WTC11 (cell line): ENCODE results near the gene PARD3B. TPM values are rescaled to one million over a fixed set of nuclear protein-coding genes. Genes with fewer than 3 reads are reported as not detected.

Experiments
- ATAC-seq: fragments of 200-7000 bp; cut with Tn5 transposase; 2 replicates; pipeline ENCODE4 v1.10.0; 2021; ENCODE audit warnings: mild to moderate bottlenecking, moderate library complexity
- CTCF ChIA-PET: fragments of 300-600 bp; sonication (Branson Sonifier 250); formaldehyde crosslinking; loops from one replicate; lab custom pipeline; 2021; ENCODE audit warnings: antibody characterized with exemption; lab: Charles Lee
- POLR2A ChIA-PET: fragments of 350-600 bp; sonication (Branson Sonifier 250); formaldehyde crosslinking; loops from one replicate; lab custom pipeline; 2021; ENCODE audit warnings: antibody characterized with exemption; lab: Charles Lee
- DNase-seq: peaks from one replicate; pipeline ENCODE4 v3.0.0; 2021; ENCODE audit warnings: low spot score
- H3K27ac Mint-ChIP-seq: 2 replicates; pipeline ENCODE4 v1.8.0; 2021; ENCODE audit warnings: mixed read lengths
- H3K27me3 Mint-ChIP-seq: 2 replicates; pipeline ENCODE4 v1.8.0; 2021; ENCODE audit warnings: low read depth, mild to moderate bottlenecking, moderate library complexity, mixed read lengths
- H3K36me3 Mint-ChIP-seq: 2 replicates; pipeline ENCODE4 v1.8.0; 2021; ENCODE audit warnings: mixed read lengths
- H3K4me1 Mint-ChIP-seq: 2 replicates; pipeline ENCODE4 v1.8.0; 2022; ENCODE audit warnings: mixed read lengths
- H3K4me3 Mint-ChIP-seq: 2 replicates; pipeline ENCODE4 v1.8.0; 2021; ENCODE audit warnings: mild to moderate bottlenecking, moderate library complexity, mixed read lengths
- H3K9me3 Mint-ChIP-seq: 2 replicates; pipeline ENCODE4 v1.8.0; 2021; ENCODE audit warnings: mixed read lengths
- E2F1 ChIP-seq: sonication (generic); formaldehyde crosslinking; IDR thresholded peaks from 2 replicates; pipeline ENCODE4 v1.8.0; 2022; ENCODE audit warnings: mild to moderate bottlenecking, missing genetic modification reagents
- HMGA2 ChIP-seq: fragments of 250-450 bp; sonication (Bioruptor Pico); IDR thresholded peaks from 2 replicates; pipeline ENCODE4 v1.4.0; 2021; ENCODE audit warnings: mild to moderate bottlenecking, moderate library complexity
- HMGXB4 ChIP-seq: sonication (generic); formaldehyde crosslinking; IDR thresholded peaks from 2 replicates; pipeline ENCODE4 v1.8.1; 2023; ENCODE audit warnings: mild to moderate bottlenecking, moderate library complexity, missing genetic modification reagents
- PRDM15 ChIP-seq: sonication (generic); formaldehyde crosslinking; IDR thresholded peaks from 2 replicates; pipeline ENCODE4 v1.8.0; 2022; ENCODE audit warnings: missing genetic modification reagents
- SMAD4 ChIP-seq: sonication (generic); formaldehyde crosslinking; IDR thresholded peaks from 2 replicates; pipeline ENCODE4 v1.8.0; 2022; ENCODE audit warnings: mild to moderate bottlenecking, missing genetic modification reagents
- ZBTB43 ChIP-seq: sonication (generic); formaldehyde crosslinking; IDR thresholded peaks from 2 replicates; pipeline ENCODE4 v1.8.1; 2023; ENCODE audit warnings: mild to moderate bottlenecking, missing genetic modification reagents
- ZNF512 ChIP-seq: sonication (generic); formaldehyde crosslinking; IDR thresholded peaks from 2 replicates; pipeline ENCODE4 v1.8.1; 2022; ENCODE audit warnings: missing genetic modification reagents, borderline replicate concordance
- ZNF671 ChIP-seq: fragments of 250-450 bp; sonication (Bioruptor Pico); IDR thresholded peaks from 2 replicates; pipeline ENCODE4 v1.8.0; 2021; ENCODE audit warnings: mild to moderate bottlenecking
- ZSCAN18 ChIP-seq: fragments of 250-450 bp; sonication (Bioruptor Pico); IDR thresholded peaks from 2 replicates; pipeline ENCODE4 v2.1.2; 2022; ENCODE audit warnings: mild to moderate bottlenecking, moderate library complexity
- total RNA-seq: library from RNA; stranded (reverse); gene quantifications from 3 replicates; pipeline ENCODE4 v1.2.3, GENCODE V29; 2021

The PARD3B gene
- total RNA-seq, 1 experiment from 2014 or later: 5.6 TPM

- TF ChIP-seq PRDM15 (CRISPR knock-in tag): no peak
- TF ChIP-seq E2F1 (CRISPR knock-in tag): no peak
- no peak for TF ChIP-seq ZNF671 (CRISPR knock-in tag)
- no peak for TF ChIP-seq HMGXB4 (CRISPR knock-in tag)
Measured at GRCh38 chr2:205451901-205452512, 906.7 kb downstream of the PARD3B start (continued).

- Mint-ChIP-seq H3K9me3 (no peaks in the 10 kb centered on the region), H3K4me1 (peaks cover 11% of the 10 kb centered on the region), H3K27me3 (no peaks in the 10 kb centered on the region), H3K27ac (no peak overlapping the region), H3K36me3 (no peaks in the 10 kb centered on the region), H3K4me3 (no peak overlapping the region)
- no peak for DNase-seq
- no peak for TF ChIP-seq ZNF512 (CRISPR knock-in tag)
- TF ChIP-seq SMAD4 (CRISPR knock-in tag): no peak
- no peak for TF ChIP-seq ZSCAN18 (CRISPR knock-in tag)
- ChIA-PET POLR2A (no interaction called here), CTCF (no interaction called here)
- ATAC-seq: no peak
Measured at GRCh38 chr2:205453202-205453601, 907.9 kb downstream of the PARD3B start.

GRCh38 chr2:205456682-205457081 lies 911.4 kb downstream of the PARD3B start:
- no peak for DNase-seq
- TF ChIP-seq HMGA2 (CRISPR knock-in tag) (peak; percentile 99), ZBTB43 (no peak)
- H3K36me3 Mint-ChIP-seq: no peaks in the 10 kb centered on the region
- H3K27ac Mint-ChIP-seq: no peak overlapping the region
- peaks cover 25% of the 10 kb centered on the region for H3K4me1 Mint-ChIP-seq
- ChIA-PET POLR2A (no interaction called here), CTCF (no interaction called here)
- ATAC-seq: no peak
- H3K4me3 Mint-ChIP-seq: no peak overlapping the region
- no peaks in the 10 kb centered on the region for H3K27me3 Mint-ChIP-seq
- H3K9me3 Mint-ChIP-seq: peaks cover 6% of the 10 kb centered on the region; the same call in 1 of the 2 replicates
